GM19463 (cell line): ENCODE results near the gene LCN10.
"Not testable (repeated sequence)": the region's sequence is repeated elsewhere in the genome, so short reads cannot be mapped to it uniquely, and the experiment has no call there.

ENCODE experiments used
- ATAC-seq: cut with Tn5 transposase; IDR thresholded peaks from one replicate; pipeline ENCODE4 v1.9.1; 2021; ENCODE audit warnings: mild to moderate bottlenecking, moderate library complexity; ENCODE audit not compliant: unreplicated experiment

The LCN10 gene

GRCh38 chr9:136755302-136756133 is 12.8 kb upstream of the LCN10 start:
- not testable (repeated sequence) for ATAC-seq

GRCh38 chr9:136754626-136755301 is 12.0 kb upstream of the LCN10 start:
- ATAC-seq: no peak

- ATAC-seq: no peak
Observed at GRCh38 chr9:136754059-136754572, 11.4 kb upstream of the LCN10 start.

DNA sequence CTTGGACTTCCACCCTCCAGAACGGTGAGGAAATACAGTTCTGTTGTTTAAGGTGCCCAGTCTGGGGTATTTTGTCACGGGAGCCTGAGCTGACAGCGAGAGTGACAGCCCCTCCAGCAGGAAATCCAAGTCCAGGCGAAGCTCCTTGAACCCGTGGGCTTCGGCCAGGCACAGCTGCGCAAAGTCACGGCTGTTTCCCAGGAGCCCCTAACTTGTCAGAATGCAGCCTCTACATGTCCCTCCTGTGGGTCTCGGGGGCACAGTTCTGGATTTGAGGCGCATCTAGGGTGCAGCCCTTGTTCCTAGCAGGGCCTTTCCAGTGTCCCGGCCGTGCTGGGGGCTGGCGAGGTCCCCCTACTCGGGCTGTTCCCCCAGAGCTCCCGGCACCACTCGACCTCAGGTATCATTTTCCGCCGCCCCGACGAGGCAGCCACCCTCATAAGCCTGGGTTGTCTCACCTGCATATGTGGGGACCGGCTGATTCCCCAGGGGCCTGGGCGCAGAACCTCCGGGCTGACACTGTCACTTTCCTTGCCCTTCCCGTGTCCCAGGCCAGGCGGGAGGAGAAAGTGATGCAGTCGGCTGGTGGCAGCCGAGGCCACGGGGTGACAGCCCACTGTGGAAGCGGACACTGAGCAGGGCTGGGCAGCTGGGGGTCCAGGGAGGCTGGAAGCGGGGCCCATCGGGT is 10.8 kb upstream of the LCN10 start:
- ATAC-seq: no peak

DNA sequence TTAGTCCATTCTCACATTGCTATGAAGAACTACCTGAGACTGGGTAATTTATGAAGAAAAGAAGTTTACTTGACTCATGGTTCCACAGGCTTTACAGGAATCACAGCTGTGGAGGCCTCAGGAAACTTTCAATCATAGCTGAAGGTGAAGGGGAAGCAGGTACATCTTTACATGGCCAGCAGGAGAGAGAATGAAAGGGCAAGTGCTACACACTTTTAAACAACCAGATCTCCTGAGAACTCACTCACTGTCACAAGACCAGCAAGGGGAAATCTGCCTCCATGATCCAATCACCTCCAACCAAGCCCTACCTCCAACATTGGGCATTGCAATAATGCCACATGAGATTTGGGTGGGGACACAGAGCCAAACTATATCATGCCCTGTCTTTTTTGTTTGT is 9.1 kb upstream of the LCN10 start:
- no peak for ATAC-seq

DNA sequence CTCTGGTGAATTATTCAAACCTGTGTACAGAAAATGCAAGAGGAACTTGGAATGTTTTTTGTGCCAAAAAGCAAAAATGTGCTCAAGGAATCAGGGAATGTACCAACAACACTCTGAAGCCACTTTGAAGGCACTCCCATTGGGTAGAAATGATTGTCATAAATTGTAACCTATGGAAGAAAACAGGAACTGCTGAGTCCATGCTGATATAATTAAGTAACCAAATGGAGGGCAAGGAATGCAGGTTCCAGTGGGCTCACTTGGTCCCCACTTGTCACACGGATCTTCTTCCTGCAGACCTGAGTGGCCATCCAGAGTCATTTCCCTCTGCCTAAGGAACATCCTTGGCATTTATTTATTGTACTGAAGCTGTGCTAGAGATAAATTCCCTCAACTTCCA is 8.5 kb upstream of the LCN10 start:
- no peak for ATAC-seq

GRCh38 chr9:136750526-136750925 is 7.8 kb upstream of the LCN10 start:
- ATAC-seq: no peak

GRCh38 chr9:136748666-136749611 is 6.2 kb upstream of the LCN10 start:
- ATAC-seq: no peak

GRCh38 chr9:136748201-136748600 is 5.5 kb upstream of the LCN10 start, which contains the start of gene LCN6:
Gene LCN6 (minus strand): TSS chr9:136748525. CDS start chr9:136748483, 42 bp downstream.
- no peak for ATAC-seq

DNA sequence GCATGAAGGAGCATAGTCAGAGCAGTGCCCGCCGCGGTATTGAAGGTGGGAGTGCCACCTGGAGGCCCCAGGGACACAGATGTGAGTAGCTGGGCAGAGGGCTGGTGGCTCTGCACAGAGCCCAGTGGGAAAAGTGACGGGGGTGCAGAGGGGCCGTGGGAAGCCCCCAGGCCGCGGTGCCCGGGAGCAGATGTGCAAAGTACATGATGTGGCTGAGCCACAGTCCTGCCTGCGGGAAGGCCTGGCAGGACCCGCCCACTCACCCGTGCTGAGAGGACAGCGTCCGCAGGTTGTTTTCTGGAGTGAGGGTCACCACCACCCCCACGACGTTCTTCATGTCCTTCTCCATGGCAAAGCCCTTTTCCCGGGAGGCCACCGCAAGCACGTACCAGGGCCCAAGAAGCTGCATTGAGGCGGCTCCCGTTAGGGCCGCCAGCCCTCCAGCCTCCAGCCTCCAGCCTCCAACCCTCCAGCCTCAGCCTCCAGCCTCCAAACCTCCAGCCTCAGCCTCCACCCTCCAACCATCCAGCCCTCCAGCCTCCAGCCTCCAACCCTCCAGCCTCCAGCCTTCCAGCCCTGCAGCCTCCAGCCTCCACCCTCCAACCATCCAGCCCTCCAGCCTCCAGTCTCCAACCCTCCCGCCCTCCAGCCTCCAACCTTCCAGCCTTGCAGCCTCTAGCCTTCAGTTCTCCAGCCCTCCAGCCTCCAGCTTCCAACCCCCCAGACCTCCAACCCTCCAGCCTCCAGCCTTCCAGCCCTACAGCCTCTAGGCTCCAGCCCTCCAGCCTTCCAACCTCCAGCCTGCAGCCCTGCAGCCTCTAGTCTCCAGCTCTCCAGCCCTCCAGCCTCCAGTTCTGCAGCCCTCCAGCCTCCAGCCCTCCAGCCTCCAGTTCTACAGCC is 4.7 kb upstream of the LCN10 start:
- no peak for ATAC-seq

DNA sequence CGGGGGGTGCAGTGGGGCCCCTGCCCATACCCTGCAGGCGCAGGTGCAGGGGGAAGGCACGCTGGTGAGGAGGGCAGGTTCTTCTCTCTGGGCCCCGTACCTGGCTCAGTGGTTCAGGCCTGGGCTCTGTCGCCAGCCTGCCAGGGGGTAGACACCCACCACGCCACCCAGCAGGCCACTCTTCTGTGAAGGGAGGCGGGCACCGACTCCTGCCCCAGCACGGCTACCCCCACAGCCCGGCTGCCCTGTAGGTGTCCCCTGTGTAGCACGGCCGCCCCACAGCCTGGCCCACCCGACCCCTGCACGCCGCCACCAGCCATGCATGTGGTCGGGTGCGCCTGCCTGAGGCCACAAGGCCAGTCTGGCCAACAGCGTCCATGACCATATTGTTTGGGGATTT is 3.9 kb upstream of the LCN10 start:
- no peak for ATAC-seq

DNA sequence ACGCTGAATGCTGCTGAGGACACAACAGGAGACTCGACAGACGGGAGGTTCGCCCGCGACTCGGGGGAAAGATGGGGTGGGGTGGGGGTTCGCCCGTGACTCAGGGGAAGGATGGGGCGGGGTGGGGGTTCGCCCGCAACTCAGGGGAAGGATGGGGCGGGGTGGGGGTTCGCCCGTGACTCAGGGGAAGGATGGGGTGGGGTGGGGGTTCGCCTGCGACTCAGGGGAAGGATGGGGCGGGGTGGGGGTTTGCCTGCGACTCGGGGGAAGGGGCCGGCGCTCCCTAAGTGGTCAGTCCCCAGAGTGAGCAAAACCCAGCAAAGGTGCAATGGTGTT is 3.4 kb upstream of the LCN10 start:
- no peak for ATAC-seq

DNA sequence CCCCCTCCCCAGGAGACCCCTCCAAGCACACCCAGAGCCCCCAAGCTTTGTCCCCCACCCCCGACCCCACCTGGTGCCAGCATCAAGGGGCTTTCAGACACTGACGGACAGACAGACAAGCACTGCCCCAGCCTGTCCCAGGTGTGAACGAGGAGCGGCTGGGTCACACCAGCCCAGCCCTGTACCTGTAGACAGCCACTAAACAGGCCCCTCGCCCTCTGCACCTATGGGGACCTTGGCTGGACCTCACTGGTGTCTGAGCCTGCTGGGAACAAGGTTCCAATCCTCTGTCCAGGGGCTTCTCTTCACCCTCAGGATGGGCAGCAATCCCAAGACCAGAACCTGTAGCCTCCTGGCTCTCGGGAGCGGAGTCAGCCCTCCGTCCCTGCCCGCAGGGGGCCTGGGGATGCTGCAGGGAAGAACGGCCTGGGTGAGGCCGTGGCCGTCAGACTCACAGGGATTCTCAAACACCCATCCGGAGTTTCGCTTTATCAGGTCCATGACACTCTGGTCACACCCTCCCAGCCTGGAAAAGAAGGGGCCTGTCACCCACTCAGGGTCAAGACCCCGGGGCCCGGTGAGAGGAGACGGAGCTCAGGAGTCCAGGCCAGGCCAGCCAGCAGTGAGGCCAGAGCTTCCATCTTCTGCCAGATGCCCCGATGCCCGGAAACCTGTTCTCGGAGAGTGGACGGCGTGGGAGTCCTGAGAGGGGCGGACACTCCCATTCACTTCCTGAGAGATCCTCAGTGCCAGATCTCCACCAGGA is 2.8 kb upstream of the LCN10 start:
- ATAC-seq: no peak

DNA sequence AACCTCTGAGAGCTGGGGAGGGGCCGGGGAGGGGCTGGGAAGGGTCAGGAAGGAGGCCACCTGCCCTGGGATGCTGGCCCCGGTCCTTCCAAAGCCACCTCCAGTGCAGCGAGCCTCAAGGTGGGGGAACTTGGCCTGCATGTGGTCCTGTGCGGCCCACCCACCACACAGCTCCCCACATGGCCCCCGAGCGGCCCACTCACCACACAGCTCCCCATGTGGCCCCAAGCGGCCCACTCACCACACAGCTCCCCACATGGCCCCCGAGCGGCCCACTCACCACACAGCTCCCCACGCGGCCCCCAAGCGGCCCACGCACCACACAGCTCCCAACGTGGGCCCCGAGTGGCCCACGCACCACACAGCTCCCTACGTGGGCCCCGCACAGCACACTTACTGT is 2.0 kb upstream of the LCN10 start:
- no peak for ATAC-seq

DNA sequence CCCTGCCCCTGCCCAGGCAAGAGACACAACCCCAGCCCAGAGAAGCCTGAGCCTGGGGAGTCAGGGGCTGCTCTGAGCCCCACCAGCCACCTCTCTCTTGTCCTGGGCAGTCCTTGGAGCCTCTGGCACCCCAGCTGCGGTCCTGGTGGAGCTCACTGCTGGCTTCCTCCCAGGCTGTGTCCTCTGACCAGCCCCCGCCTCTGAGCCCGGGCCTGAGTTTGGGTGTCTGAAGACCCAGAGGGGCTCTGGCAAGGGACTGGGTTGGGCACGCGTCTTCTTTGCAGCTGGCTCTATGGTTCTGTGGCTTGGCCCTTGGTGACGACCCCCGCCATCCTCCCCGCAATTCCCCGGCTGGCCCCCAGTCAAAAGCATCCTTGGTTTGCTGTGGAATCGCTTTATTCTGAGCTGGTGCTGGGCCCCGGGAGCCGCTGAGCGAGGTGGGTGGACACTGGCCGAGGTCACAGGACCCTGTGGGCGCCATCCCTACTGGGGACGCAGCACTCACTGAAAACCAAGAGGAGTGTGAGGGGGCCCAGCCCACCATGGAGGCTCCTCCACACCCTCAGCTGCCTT is 985 bp upstream of the LCN10 start:
- ATAC-seq: no peak

DNA sequence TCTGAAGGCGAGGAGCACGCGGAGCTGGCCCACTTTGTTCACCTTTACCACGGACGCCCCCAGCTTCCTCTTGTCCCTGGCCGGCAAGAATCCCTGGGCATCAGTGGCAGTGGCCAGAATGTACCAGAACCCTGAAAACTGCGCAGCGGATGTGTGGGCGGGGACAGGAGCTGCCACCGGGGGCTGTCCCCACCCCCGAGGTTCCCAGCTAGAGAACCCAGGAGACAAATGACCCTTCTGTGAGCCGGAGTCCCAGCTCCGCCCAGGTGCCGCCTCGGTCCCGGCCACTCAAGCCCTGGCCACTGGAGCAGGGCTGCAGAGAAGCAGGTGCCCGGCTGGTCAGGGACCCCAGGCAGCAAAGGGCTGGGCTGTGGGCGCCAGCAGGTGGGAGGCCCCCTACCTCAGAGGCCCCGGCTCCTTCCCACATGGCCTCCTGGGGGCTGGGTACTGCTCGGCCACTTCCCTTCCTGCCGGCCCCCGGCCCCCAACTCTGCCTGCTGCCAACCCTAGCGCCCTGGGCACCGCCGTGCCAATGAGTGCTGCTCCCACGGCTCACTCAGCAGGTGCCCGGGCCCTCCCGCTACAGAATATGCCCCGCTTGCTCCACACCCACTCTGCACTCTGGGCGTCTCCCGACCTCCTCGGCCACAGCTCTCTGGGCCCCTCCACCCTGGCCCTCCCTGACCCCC is 713 bp downstream of the LCN10 start:
- no peak for ATAC-seq

GRCh38 chr9:136740971-136741882 is 1.5 kb downstream of the LCN10 start:
- ATAC-seq: no peak
